ENCODE results near the gene A3GALT2.

DNA sequence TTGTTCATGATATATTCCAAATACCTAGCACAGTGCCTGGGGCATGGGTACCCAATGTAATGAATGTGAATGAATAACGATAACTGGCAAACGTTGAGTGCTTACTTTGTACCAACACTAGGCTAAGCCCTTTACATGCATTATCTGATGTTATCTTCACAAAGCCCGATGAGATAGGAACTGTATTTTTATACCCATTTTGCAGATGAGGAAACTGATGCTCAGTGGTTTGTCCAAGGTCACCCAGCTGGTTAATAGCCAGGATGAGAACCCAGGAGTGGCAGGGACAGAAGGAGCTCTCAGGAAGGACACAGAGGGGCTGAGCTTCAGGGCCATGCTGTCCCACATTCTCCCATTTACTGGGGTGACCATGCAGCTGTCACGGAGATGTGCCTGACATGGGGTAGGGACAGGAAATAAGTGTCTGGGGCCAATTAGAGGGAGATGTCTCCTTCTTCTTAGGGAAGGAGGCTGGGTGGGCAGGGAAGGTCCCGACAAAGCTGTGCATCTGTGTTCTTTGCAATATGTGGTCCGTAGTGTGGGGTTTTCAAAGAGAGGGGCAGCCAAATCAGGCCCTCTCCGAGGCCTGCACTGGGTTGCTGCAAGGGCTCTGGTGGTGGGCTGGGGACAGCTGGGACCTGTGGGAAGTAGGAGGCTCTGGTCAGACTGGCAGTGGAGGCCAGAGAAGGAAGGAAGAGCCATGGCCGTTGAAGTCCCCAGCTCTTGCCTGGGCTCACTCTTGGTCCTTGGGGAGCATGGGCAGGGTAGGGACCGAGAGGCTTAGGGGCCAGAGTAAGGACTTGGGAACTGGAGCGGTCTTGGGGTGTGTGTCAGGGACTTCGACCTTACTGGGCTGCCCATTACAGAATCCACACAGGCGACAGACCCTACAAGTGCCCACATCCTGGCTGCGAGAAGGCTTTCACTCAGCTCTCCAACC is 26.6 kb downstream of the A3GALT2 start:
- no peak for TF ChIP-seq POLR2A (IDR thresholded peaks at IDR 0.05)
- TF ChIP-seq, protein P1, sequence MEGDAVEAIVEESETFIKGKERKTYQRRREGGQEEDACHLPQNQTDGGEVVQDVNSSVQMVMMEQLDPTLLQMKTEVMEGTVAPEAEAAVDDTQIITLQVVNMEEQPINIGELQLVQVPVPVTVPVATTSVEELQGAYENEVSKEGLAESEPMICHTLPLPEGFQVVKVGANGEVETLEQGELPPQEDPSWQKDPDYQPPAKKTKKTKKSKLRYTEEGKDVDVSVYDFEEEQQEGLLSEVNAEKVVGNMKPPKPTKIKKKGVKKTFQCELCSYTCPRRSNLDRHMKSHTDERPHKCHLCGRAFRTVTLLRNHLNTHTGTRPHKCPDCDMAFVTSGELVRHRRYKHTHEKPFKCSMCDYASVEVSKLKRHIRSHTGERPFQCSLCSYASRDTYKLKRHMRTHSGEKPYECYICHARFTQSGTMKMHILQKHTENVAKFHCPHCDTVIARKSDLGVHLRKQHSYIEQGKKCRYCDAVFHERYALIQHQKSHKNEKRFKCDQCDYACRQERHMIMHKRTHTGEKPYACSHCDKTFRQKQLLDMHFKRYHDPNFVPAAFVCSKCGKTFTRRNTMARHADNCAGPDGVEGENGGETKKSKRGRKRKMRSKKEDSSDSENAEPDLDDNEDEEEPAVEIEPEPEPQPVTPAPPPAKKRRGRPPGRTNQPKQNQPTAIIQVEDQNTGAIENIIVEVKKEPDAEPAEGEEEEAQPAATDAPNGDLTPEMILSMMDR (IDR thresholded peaks at IDR 0.05) = no peak
- TF ChIP-seq EP300 (IDR thresholded peaks at IDR 0.05; ENCODE audit: low read depth) = no peak
- no peak for TF ChIP-seq POLR2AphosphoS5 (IDR thresholded peaks at IDR 0.05)

All from transverse colon (tissue), 4 donors.